ENCODE measurements around the gene PAGE2. TPM values are rescaled to one million over a fixed set of nuclear protein-coding genes. Genes with fewer than 3 reads are reported as not detected.

Gene PAGE2
- total and polyA plus RNA-seq, 2 experiments from 2014 or later, result not detected

DNA sequence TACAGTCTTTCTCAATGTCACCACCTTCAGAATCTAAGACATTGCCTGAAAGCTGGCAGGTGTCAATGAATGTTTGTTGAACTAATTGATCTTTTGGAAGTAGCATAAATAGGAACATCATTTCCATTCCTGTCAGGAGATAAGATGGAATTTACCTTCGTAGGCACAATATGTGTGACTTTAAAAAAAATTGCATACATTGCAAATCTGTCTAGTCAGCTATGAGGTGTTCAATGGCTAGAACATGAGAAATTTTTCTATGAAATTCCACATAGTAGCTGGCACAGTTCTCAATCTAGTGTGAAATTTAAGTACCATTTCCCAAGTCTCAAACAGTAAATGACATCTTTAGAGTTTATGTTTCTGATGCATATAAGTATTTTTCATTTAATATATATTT lies 10.3 kb downstream of the PAGE2 start:
- no peaks in the 10 kb centered on the region for H3K9me2 ChIP-seq (ENCODE audit: insufficient read depth)
- Mint-ChIP-seq H3K4me1 (no peaks in the 10 kb centered on the region), H3K27ac (no peak overlapping the region), H3K4me3 (no peak overlapping the region), H3K36me3 (ENCODE audit: low read depth) (no peaks in the 10 kb centered on the region), H3K9me3 (no peaks in the 10 kb centered on the region), H3K27me3 (ENCODE audit: insufficient read depth, low read depth, poor library complexity) (no peaks in the 10 kb centered on the region)
- no peaks in the 10 kb centered on the region for H4K20me1 ChIP-seq (replicated peaks; ENCODE audit: insufficient read depth)
- no peak overlapping the region for H3K27ac ChIP-seq (ENCODE audit: low read depth)
- H3F3A ChIP-seq (replicated peaks; ENCODE audit: low read depth), result no peaks in the 10 kb centered on the region
- no peaks in the 10 kb centered on the region for H3K4me1 ChIP-seq (ENCODE audit: insufficient read depth)
- DNase-seq (ENCODE audit: low spot score) (no peak), ATAC-seq (no peak)
- no peaks in the 10 kb centered on the region for H3K36me3 ChIP-seq (ENCODE audit: insufficient read depth)
- H3K4me3 ChIP-seq, result no peak overlapping the region
- H3K4me2 ChIP-seq, result no peak overlapping the region
- H3K79me2 ChIP-seq (replicated peaks; ENCODE audit: insufficient read depth), result no peaks in the 10 kb centered on the region
- H2AFZ ChIP-seq, result no peak overlapping the region
- no peaks in the 10 kb centered on the region for H3K27me3 ChIP-seq (ENCODE audit: insufficient read depth)
- TF ChIP-seq EZH2phosphoT487 (IDR thresholded peaks at IDR 0.05; ENCODE audit: unreplicated experiment) (no peak), ZNF114 (CRISPR knock-in tag; IDR thresholded peaks at IDR 0.05) (no peak), ZNF331 (CRISPR knock-in tag; IDR thresholded peaks at IDR 0.05; ENCODE audit: low read depth) (no peak), CREB1 (CRISPR knock-in tag; IDR thresholded peaks at IDR 0.05; ENCODE audit: low read depth) (no peak), POLR2AphosphoS5 (IDR thresholded peaks at IDR 0.05; ENCODE audit: low read depth) (no peak), EZH2 (IDR thresholded peaks at IDR 0.05; ENCODE audit: low read depth, unreplicated experiment) (no peak), JUNB (IDR thresholded peaks at IDR 0.05; ENCODE audit: unreplicated experiment) (no peak), STAT1 (IDR thresholded peaks at IDR 0.05; ENCODE audit: unreplicated experiment) (no peak), NANOG (IDR thresholded peaks at IDR 0.05; ENCODE audit: borderline replicate concordance) (no peak)
- TF ChIP-seq, protein P1, sequence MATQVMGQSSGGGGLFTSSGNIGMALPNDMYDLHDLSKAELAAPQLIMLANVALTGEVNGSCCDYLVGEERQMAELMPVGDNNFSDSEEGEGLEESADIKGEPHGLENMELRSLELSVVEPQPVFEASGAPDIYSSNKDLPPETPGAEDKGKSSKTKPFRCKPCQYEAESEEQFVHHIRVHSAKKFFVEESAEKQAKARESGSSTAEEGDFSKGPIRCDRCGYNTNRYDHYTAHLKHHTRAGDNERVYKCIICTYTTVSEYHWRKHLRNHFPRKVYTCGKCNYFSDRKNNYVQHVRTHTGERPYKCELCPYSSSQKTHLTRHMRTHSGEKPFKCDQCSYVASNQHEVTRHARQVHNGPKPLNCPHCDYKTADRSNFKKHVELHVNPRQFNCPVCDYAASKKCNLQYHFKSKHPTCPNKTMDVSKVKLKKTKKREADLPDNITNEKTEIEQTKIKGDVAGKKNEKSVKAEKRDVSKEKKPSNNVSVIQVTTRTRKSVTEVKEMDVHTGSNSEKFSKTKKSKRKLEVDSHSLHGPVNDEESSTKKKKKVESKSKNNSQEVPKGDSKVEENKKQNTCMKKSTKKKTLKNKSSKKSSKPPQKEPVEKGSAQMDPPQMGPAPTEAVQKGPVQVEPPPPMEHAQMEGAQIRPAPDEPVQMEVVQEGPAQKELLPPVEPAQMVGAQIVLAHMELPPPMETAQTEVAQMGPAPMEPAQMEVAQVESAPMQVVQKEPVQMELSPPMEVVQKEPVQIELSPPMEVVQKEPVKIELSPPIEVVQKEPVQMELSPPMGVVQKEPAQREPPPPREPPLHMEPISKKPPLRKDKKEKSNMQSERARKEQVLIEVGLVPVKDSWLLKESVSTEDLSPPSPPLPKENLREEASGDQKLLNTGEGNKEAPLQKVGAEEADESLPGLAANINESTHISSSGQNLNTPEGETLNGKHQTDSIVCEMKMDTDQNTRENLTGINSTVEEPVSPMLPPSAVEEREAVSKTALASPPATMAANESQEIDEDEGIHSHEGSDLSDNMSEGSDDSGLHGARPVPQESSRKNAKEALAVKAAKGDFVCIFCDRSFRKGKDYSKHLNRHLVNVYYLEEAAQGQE (IDR thresholded peaks at IDR 0.05; ENCODE audit: unreplicated experiment), result no peak
- TF ChIP-seq, protein P2, sequence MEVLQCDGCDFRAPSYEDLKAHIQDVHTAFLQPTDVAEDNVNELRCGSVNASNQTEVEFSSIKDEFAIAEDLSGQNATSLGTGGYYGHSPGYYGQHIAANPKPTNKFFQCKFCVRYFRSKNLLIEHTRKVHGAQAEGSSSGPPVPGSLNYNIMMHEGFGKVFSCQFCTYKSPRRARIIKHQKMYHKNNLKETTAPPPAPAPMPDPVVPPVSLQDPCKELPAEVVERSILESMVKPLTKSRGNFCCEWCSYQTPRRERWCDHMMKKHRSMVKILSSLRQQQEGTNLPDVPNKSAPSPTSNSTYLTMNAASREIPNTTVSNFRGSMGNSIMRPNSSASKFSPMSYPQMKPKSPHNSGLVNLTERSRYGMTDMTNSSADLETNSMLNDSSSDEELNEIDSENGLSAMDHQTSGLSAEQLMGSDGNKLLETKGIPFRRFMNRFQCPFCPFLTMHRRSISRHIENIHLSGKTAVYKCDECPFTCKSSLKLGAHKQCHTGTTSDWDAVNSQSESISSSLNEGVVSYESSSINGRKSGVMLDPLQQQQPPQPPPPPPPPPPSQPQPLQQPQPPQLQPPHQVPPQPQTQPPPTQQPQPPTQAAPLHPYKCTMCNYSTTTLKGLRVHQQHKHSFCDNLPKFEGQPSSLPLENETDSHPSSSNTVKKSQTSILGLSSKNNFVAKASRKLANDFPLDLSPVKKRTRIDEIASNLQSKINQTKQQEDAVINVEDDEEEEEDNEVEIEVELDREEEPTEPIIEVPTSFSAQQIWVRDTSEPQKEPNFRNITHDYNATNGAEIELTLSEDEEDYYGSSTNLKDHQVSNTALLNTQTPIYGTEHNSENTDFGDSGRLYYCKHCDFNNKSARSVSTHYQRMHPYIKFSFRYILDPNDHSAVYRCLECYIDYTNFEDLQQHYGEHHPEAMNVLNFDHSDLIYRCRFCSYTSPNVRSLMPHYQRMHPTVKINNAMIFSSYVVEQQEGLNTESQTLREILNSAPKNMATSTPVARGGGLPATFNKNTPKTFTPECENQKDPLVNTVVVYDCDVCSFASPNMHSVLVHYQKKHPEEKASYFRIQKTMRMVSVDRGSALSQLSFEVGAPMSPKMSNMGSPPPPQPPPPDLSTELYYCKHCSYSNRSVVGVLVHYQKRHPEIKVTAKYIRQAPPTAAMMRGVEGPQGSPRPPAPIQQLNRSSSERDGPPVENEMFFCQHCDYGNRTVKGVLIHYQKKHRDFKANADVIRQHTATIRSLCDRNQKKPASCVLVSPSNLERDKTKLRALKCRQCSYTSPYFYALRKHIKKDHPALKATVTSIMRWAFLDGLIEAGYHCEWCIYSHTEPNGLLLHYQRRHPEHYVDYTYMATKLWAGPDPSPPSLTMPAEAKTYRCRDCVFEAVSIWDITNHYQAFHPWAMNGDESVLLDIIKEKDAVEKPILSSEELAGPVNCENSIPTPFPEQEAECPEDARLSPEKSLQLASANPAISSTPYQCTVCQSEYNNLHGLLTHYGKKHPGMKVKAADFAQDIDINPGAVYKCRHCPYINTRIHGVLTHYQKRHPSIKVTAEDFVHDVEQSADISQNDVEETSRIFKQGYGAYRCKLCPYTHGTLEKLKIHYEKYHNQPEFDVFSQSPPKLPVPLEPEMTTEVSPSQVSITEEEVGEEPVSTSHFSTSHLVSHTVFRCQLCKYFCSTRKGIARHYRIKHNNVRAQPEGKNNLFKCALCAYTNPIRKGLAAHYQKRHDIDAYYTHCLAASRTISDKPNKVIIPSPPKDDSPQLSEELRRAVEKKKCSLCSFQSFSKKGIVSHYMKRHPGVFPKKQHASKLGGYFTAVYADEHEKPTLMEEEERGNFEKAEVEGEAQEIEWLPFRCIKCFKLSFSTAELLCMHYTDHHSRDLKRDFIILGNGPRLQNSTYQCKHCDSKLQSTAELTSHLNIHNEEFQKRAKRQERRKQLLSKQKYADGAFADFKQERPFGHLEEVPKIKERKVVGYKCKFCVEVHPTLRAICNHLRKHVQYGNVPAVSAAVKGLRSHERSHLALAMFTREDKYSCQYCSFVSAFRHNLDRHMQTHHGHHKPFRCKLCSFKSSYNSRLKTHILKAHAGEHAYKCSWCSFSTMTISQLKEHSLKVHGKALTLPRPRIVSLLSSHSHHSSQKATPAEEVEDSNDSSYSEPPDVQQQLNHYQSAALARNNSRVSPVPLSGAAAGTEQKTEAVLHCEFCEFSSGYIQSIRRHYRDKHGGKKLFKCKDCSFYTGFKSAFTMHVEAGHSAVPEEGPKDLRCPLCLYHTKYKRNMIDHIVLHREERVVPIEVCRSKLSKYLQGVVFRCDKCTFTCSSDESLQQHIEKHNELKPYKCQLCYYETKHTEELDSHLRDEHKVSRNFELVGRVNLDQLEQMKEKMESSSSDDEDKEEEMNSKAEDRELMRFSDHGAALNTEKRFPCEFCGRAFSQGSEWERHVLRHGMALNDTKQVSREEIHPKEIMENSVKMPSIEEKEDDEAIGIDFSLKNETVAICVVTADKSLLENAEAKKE (CRISPR knock-in tag; IDR thresholded peaks at IDR 0.05), result no peak
- TF ChIP-seq, protein P3, sequence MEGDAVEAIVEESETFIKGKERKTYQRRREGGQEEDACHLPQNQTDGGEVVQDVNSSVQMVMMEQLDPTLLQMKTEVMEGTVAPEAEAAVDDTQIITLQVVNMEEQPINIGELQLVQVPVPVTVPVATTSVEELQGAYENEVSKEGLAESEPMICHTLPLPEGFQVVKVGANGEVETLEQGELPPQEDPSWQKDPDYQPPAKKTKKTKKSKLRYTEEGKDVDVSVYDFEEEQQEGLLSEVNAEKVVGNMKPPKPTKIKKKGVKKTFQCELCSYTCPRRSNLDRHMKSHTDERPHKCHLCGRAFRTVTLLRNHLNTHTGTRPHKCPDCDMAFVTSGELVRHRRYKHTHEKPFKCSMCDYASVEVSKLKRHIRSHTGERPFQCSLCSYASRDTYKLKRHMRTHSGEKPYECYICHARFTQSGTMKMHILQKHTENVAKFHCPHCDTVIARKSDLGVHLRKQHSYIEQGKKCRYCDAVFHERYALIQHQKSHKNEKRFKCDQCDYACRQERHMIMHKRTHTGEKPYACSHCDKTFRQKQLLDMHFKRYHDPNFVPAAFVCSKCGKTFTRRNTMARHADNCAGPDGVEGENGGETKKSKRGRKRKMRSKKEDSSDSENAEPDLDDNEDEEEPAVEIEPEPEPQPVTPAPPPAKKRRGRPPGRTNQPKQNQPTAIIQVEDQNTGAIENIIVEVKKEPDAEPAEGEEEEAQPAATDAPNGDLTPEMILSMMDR (conservative IDR thresholded peaks at IDR 0.05; ENCODE audit: low read depth in 2 of 2), result no peak
- TF ChIP-seq, protein P4, sequence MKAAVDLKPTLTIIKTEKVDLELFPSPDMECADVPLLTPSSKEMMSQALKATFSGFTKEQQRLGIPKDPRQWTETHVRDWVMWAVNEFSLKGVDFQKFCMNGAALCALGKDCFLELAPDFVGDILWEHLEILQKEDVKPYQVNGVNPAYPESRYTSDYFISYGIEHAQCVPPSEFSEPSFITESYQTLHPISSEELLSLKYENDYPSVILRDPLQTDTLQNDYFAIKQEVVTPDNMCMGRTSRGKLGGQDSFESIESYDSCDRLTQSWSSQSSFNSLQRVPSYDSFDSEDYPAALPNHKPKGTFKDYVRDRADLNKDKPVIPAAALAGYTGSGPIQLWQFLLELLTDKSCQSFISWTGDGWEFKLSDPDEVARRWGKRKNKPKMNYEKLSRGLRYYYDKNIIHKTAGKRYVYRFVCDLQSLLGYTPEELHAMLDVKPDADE (IDR thresholded peaks at IDR 0.05), result no peak
